ENCODE results near the gene PTPRE.

GRCh38 chr10:127959428-127959827, 52.5 kb downstream of the PTPRE start:
- no peak for TF ChIP-seq EZH2 (IDR thresholded peaks at IDR 0.05)
- no peak for TF ChIP-seq POLR2AphosphoS5 (IDR thresholded peaks at IDR 0.05; ENCODE audit: borderline replicate concordance, low read depth, low read length)
